ENCODE measurements around the gene NOD1. TPM values are rescaled to one million over a fixed set of nuclear protein-coding genes. Genes with fewer than 3 reads are reported as not detected.
"Not testable (repeated sequence)": the region's sequence is repeated elsewhere in the genome, so short reads cannot be mapped to it uniquely, and the experiment has no call there.

NOD1 gene
- total RNA-seq, result 18.5 and 30.0 TPM in 2 replicates

GRCh38 chr7:30478349-30479201 lies at the start of gene NOD1:
Gene NOD1 (minus strand): TSS chr7:30478784. CDS start chr7:30456921, 21,863 bp downstream.
- peak; percentile 47 to 86 for DNase-seq (ENCODE audit: low read depth in 2 of 2)

- DNase-seq (ENCODE audit: low read depth in 2 of 2), result not testable (repeated sequence)
These were observed 48.7 kb upstream of the NOD1 start for GRCh38 chr7:30527297-30527696.

- no peak for DNase-seq (ENCODE audit: low read depth in 2 of 2)
These were observed 47.6 kb upstream of the NOD1 start for GRCh38 chr7:30526163-30526562.

GRCh38 chr7:30525429-30525828 lies 46.8 kb upstream of the NOD1 start:
- no peak for DNase-seq (ENCODE audit: low read depth in 2 of 2)

GRCh38 chr7:30524545-30524944 lies 46.0 kb upstream of the NOD1 start:
- no peak for DNase-seq (ENCODE audit: low read depth in 2 of 2)

- DNase-seq (ENCODE audit: low read depth in 2 of 2), result no peak
These were observed 44.9 kb upstream of the NOD1 start for GRCh38 chr7:30523466-30523865.

- DNase-seq (ENCODE audit: low read depth in 2 of 2), result no peak
These were observed 43.6 kb upstream of the NOD1 start for GRCh38 chr7:30522159-30522558.

- no peak for DNase-seq (ENCODE audit: low read depth in 2 of 2)
These were observed 42.9 kb upstream of the NOD1 start for GRCh38 chr7:30521532-30521931.

GRCh38 chr7:30519122-30519521 lies 40.5 kb upstream of the NOD1 start:
- DNase-seq (ENCODE audit: low read depth in 2 of 2), result no peak

- DNase-seq (ENCODE audit: low read depth in 2 of 2), result no peak
These were observed 37.2 kb upstream of the NOD1 start for GRCh38 chr7:30515761-30516160.

GRCh38 chr7:30514776-30515175 lies 36.2 kb upstream of the NOD1 start:
- DNase-seq (ENCODE audit: low read depth in 2 of 2), result no peak

- DNase-seq (ENCODE audit: low read depth in 2 of 2), result no peak
These were observed 35.6 kb upstream of the NOD1 start for GRCh38 chr7:30514177-30514576.

GRCh38 chr7:30513762-30514161 lies 35.2 kb upstream of the NOD1 start:
- DNase-seq (ENCODE audit: low read depth in 2 of 2), result no peak

- no peak for DNase-seq (ENCODE audit: low read depth in 2 of 2)
These were observed 33.5 kb upstream of the NOD1 start for GRCh38 chr7:30511973-30512662.

GRCh38 chr7:30511494-30511893 lies 32.9 kb upstream of the NOD1 start:
- no peak for DNase-seq (ENCODE audit: low read depth in 2 of 2)

- DNase-seq (ENCODE audit: low read depth in 2 of 2), result peak; percentile 46 to 64
These were observed 31.8 kb upstream of the NOD1 start for GRCh38 chr7:30510124-30511075.

- DNase-seq (ENCODE audit: low read depth in 2 of 2), result not testable (repeated sequence)
These were observed 30.7 kb upstream of the NOD1 start for GRCh38 chr7:30509171-30509857.

GRCh38 chr7:30507346-30507900 lies 28.8 kb upstream of the NOD1 start:
- DNase-seq (ENCODE audit: low read depth in 2 of 2), result not testable (repeated sequence)

GRCh38 chr7:30505174-30505697 lies 26.7 kb upstream of the NOD1 start:
- DNase-seq (ENCODE audit: low read depth in 2 of 2), result no peak
